HepG2 (cell line): ENCODE results near the gene NEMF.

Experiments used
- JUND ChIP-seq: sonication (generic); formaldehyde crosslinking; IDR thresholded peaks from 2 replicates; pipeline ENCODE4 v1.8.0; 2022; ENCODE audit warnings: mild to moderate bottlenecking, missing genetic modification reagents
- KAT7 ChIP-seq: IDR thresholded peaks from 2 replicates; pipeline ENCODE4 v1.6.1; 2018; ENCODE audit warnings: borderline replicate concordance, missing compliant biosample characterization
- NR2C2 ChIP-seq: sonication (generic); formaldehyde crosslinking; IDR thresholded peaks from 2 replicates; pipeline ENCODE4 v1.4.0; 2020; ENCODE audit warnings: missing genetic modification reagents, mild to moderate bottlenecking, moderate library complexity, borderline replicate concordance
- ONECUT2 ChIP-seq: sonication (generic); formaldehyde crosslinking; IDR thresholded peaks from 2 replicates; pipeline ENCODE4 v1.4.0; 2020; ENCODE audit warnings: missing genetic modification reagents
- POLR2A ChIP-seq, 2 experiments: IDR thresholded peaks; 2 replicates each; pipeline ENCODE4 v1.6.1; 2011; ENCODE audit warnings: low read depth in 2 of 2, low read length in 2 of 2, mild to moderate bottlenecking in 1 of 2, moderate library complexity in 1 of 2; ENCODE audit not compliant: insufficient read depth in 1 of 2
- RAD21 ChIP-seq: fragments of 450-650 bp; formaldehyde crosslinking; IDR thresholded peaks from 2 replicates; pipeline ENCODE4 v1.5.0; 2020; ENCODE audit warnings: mild to moderate bottlenecking
- RXRA ChIP-seq: sonication (generic); formaldehyde crosslinking; IDR thresholded peaks from 2 replicates; pipeline ENCODE4 v1.5.1; 2020; ENCODE audit warnings: missing genetic modification reagents
- TAF1 ChIP-seq: sonication (generic); formaldehyde crosslinking; IDR thresholded peaks from 2 replicates; pipeline ENCODE4 v1.4.0; 2020; ENCODE audit warnings: missing genetic modification reagents
- U2AF2 ChIP-seq: fragments of 200-400 bp; formaldehyde crosslinking; IDR thresholded peaks from 2 replicates; pipeline ENCODE4 v1.6.1; 2017; ENCODE audit warnings: low read depth, mild to moderate bottlenecking, low read length
- ZNF552 ChIP-seq: sonication (generic); formaldehyde crosslinking; IDR thresholded peaks from 2 replicates; pipeline ENCODE4 v1.9.0; 2022; ENCODE audit warnings: missing genetic modification reagents, mild to moderate bottlenecking, borderline replicate concordance
- ZNF776 ChIP-seq: sonication (generic); formaldehyde crosslinking; IDR thresholded peaks from 2 replicates; pipeline ENCODE4 v1.4.0; 2020; ENCODE audit warnings: mild to moderate bottlenecking, missing genetic modification reagents
- ZSCAN12 ChIP-seq: sonication (generic); formaldehyde crosslinking; IDR thresholded peaks from 2 replicates; pipeline ENCODE4 v1.9.0; 2021; ENCODE audit warnings: mild to moderate bottlenecking, missing genetic modification reagents
- TF ChIP-seq, protein P1 (sequence below): sonication (generic); formaldehyde crosslinking; IDR thresholded peaks from one replicate; pipeline ENCODE4 v1.5.1; 2020; ENCODE audit warnings: mild to moderate bottlenecking, missing genetic modification reagents; ENCODE audit errors: not compliant biosample characterization

DNA sequence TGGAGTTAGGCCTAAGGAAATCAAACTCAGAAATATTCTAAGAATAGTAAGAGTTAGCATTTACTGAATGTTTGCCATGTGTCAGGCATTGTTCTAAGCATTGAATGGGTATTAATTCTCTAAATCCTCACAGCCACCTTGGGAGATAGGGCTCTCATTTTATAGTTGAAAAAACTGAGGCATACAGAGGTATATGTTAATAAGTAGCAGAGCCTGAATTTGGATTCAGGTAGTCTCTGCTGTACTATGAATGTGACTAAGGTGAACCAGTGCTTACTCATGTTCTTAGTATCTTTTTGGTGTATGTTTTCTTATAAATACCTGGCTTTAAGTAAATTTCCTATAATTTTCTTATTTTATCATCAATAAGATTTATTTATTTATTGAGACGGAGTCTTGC is 48.4 kb upstream of the NEMF start:
- TF ChIP-seq ZSCAN12 (no peak), ONECUT2 (CRISPR knock-in tag) (no peak), NR2C2 (no peak), TAF1 (CRISPR knock-in tag) (no peak), RAD21 (CRISPR knock-in tag) (no peak), POLR2A (IDR thresholded peaks at IDR 0.05; ENCODE audit: insufficient read depth in 1 of 2, low read depth in 2 of 2, low read length in 2 of 2) (no peak), ZNF552 (CRISPR knock-in tag) (no peak), U2AF2 (no peak), JUND (CRISPR knock-in tag) (no peak), KAT7 (CRISPR knock-in tag) (no peak), RXRA (CRISPR knock-in tag) (no peak), ZNF776 (CRISPR knock-in tag) (no peak)
- TF ChIP-seq, protein P1, sequence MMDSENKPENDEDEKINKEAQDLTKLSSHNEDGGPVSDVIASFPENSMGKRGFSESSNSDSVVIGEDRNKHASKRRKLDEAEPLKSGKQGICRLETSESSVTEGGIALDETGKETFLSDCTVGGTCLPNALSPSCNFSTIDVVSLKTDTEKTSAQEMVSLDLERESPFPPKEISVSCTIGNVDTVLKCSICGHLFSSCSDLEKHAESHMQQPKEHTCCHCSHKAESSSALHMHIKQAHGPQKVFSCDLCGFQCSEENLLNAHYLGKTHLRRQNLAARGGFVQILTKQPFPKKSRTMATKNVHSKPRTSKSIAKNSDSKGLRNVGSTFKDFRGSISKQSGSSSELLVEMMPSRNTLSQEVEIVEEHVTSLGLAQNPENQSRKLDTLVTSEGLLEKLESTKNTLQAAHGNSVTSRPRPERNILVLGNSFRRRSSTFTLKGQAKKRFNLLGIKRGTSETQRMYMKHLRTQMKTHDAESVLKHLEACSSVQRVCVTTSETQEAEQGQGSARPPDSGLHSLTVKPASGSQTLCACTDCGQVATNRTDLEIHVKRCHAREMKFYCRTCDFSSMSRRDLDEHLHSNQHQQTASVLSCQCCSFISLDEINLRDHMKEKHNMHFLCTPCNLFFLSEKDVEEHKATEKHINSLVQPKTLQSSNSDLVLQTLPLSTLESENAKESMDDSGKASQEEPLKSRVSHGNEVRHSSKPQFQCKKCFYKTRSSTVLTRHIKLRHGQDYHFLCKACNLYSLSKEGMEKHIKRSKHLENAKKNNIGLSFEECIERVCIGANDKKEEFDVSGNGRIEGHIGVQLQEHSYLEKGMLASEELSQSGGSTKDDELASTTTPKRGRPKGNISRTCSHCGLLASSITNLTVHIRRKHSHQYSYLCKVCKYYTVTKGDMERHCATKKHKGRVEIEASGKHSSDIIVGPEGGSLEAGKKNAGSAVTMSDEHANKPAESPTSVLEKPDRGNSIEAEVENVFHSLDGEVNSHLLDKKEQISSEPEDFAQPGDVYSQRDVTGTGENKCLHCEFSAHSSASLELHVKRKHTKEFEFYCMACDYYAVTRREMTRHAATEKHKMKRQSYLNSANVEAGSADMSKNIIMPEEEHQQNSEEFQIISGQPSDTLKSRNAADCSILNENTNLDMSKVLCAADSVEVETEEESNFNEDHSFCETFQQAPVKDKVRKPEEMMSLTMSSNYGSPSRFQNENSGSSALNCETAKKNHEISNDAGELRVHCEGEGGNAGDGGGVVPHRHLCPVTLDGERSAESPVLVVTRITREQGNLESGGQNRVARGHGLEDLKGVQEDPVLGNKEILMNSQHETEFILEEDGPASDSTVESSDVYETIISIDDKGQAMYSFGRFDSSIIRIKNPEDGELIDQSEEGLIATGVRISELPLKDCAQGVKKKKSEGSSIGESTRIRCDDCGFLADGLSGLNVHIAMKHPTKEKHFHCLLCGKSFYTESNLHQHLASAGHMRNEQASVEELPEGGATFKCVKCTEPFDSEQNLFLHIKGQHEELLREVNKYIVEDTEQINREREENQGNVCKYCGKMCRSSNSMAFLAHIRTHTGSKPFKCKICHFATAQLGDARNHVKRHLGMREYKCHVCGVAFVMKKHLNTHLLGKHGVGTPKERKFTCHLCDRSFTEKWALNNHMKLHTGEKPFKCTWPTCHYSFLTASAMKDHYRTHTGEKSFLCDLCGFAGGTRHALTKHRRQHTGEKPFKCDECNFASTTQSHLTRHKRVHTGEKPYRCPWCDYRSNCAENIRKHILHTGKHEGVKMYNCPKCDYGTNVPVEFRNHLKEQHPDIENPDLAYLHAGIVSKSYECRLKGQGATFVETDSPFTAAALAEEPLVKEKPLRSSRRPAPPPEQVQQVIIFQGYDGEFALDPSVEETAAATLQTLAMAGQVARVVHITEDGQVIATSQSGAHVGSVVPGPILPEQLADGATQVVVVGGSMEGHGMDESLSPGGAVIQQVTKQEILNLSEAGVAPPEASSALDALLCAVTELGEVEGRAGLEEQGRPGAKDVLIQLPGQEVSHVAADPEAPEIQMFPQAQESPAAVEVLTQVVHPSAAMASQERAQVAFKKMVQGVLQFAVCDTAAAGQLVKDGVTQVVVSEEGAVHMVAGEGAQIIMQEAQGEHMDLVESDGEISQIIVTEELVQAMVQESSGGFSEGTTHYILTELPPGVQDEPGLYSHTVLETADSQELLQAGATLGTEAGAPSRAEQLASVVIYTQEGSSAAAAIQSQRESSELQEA (CRISPR knock-in tag): no peak
